EH (cell line): ENCODE measurements around the gene OPRD1.
A peak's percentile ranks its signal among the peaks of the same experiment; 100 is the strongest.
"Not testable (repeated sequence)": the region's sequence is repeated elsewhere in the genome, so short reads cannot be mapped to it uniquely, and the experiment has no call there.

Source experiments
- DNase-seq: peaks from one replicate; pipeline ENCODE4 v3.0.0-alpha.2; 2015; ENCODE audit warnings: low read depth

OPRD1 gene

DNA sequence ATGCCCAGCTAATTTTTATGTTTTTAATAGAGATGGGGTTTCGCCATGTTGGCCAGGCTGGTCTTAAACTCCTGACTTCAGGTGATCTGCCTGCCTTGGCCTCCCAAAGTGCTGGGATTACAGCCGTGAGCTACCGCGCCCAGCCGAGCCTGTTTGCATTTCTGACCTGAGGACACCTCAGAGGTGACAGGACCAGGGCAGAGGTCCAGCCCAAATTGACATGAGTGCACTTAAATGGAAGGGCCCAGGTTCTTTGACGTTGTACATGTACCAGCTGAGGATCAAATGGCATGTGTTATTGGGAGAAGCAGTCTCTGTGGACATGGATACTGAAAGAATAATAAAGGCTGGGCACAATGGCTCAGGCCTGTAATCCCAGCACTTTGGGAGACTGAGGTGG is 35.2 kb downstream of the OPRD1 start:
- not testable (repeated sequence) for DNase-seq

DNA sequence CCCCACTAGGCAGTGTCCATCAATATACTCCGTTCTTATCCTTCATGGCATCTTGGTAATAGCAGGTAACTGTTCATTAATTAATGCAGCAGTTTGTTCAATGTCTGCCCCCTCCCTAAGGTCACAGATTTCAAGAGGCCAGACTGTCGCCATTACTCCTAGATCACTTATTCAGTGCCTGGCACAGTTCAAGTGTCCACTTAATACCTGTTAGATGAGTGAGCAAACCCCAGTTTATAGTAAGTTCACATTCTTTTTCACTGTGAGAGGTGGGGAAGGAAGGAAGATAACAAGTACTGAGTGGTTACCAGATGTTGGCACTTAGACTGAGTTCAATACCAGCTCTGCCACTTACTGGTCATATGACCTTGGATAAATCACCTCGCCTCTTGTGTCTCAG is 36.4 kb downstream of the OPRD1 start:
- no peak for DNase-seq

DNA sequence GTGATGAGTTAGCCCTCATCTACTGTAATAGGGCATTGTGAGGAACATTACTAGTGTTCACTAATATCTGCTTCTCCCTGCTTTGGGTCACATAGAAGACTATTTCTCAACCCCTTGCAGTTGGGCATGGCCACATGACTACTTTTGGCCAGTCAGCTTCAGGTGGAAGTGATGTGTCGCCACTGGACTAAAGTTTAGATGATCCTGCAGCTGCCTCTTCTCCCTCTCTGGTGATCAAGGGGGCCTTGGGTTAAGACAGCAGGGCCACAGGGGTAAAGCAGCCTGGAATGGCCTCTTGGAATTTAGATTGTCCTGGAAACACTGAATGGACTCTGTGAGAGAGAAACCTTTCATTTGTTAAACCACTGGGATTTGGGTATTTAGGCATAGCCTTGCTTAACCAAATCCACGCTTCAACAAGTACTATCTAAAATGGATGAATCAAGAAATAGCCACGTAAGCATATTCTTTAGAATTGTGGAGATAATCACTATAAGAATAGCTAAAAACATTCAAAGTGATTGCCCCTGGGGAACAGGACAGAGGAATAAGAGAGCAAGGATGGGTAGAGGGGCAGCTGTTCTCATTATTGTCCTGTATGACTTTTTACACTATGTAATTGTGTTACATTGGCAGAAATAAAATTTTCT is 41.2 kb downstream of the OPRD1 start:
- DNase-seq, result no peak

DNA sequence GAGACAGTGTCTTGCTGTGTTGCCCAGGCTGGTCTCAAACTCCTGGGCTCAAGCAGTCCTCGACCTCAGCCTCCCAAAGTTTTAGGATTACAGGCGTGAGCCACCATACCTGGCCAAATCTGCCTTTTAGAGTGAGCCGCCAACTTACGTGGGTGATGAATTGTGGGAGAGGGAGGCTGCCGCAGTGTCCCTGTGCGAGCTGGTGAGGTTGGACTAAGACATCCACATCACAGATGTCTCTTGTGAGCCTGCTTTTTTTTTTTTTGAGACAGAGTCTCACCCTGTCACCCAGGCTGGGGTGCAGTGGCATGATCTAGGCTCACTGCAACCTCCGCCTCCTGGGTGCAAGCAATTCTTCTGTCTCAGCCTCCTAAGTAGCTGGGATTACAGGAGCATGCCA is 42.4 kb downstream of the OPRD1 start:
- not testable (repeated sequence) for DNase-seq

DNA sequence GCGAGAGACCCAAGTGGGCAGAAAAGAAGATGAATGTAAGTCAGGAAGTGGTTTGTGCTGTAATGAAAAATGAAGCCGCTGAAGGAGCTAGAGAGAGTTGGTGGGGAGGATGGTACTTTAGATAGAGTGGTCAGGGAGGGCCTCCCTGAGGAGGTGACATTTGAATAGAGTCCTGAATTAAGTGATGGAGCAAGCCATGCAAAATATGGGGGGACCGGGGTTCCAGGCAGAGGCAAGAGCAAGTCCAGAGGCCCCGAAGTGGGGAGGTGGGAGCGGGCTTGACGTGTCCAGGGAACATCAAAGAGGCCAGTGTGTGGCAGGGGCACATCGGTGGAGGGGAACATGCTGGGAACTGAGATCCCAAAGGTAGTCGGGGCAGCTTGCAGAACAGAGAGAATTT is 43.1 kb downstream of the OPRD1 start:
- DNase-seq, result no peak

DNA sequence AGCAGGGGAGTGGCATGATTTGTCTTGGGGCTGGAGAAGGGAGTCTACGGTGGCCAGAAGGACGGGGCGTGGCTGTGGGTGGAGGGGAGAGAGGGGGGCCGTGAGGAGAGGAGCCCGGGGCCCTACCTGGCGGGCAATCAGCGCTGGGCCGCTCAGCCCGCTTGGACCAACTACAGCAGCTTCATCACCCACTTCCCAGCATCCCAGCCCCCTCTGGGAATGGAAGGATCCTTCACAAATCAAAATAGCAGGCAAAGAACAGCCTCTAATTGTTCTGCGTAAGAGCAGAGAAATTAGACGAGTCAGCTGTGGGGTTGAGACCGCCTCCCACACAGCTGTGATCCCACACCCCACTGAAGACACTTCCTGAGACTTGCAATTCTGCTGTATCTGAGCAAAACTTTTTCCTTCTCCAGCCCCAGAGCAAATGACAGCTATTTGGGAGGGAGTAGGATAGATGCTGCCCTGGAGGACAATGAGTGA is 43.5 kb downstream of the OPRD1 start:
- no peak for DNase-seq

DNA sequence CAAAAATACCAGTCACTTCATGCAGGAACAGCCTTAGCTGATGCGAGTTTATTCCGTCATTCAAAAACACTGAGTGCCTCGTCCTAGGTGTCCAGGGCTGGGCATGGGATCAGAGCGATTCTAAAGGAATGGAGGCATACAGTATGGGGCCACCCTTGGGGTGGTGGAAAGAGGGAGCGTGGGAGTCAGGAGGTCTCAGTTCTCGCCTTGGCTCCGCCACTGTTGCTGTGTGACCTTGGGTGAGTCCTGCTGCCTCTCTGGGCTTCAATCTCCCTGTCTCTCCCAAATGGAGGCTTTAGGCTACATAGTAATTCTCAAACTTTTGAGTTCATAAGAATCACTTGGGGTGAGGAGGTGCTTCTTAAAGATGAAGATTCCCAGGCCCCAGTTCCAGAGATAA is 44.0 kb downstream of the OPRD1 start:
- DNase-seq, result no peak

DNA sequence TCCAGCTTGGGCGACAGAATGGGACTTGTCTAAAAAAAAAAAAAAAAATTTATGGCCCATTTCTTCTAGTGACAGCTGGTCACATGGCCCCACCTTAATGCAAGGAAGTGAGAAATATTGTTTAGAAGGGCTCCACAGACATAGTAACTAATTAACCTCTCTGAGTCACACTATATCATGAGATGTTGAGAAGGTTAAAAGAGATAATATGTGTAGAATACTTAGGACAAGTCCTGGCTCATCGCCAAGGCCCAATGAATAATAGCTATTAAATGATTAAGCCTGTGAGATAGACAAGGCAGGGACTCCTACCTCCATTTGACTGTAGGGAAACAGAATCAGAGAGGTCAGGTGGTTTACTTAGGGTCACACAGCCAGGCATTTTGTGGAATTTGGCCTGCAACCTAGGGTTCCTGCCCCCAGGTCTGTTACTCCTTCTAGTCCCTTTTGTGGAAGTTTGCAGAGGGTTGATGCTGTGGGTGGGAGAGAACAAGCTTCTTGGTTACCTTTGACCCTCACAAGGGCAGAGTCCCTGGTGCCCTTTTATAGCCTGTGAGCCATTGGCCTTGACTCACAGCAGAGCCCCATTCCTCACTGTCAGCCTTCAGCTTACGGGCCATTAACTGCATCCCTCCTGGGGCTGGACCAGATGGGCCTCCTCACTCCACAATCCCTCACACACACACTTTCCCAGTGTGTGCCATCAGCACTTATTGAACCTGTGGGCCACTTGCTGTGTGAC is 48.5 kb downstream of the OPRD1 start:
- DNase-seq, result peak; percentile 51

DNA sequence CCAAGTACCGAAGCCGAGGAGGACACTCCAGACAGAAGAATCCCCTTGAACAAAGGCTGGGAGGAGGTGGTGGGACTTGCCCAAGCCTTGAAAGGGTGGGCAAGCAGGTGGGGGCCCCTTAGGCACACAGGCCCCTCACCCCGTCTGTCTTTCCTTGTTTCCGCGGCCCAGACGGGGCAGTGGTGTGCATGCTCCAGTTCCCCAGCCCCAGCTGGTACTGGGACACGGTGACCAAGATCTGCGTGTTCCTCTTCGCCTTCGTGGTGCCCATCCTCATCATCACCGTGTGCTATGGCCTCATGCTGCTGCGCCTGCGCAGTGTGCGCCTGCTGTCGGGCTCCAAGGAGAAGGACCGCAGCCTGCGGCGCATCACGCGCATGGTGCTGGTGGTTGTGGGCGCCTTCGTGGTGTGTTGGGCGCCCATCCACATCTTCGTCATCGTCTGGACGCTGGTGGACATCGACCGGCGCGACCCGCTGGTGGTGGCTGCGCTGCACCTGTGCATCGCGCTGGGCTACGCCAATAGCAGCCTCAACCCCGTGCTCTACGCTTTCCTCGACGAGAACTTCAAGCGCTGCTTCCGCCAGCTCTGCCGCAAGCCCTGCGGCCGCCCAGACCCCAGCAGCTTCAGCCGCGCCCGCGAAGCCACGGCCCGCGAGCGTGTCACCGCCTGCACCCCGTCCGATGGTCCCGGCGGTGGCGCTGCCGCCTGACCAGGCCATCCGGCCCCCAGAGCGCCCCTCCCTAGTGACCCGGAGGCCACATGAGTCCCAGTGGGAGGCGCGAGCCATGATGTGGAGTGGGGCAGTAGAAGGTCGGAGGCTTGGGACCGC is 50.8 kb downstream of the OPRD1 start:
- DNase-seq, result no peak

DNA sequence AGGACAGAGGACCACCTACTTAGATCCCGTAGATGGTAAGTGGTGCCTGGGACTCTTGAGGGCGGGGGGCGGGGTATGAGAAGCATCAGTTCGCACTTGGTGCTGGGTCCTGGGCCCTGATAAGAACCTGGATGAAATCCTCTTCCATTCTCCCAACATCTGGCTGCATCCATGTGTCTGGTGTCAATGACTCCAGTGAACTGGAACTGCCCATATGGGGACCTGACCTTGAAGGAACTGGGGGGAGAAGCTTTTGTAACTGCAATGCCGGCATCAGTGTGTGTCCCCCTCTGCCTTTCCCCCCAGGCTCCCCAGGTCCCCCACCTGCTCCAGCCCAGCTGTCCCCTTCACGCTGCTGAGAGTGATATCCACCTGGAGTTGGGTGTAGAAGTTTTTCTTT is 52.7 kb downstream of the OPRD1 start:
- DNase-seq, result no peak

DNA sequence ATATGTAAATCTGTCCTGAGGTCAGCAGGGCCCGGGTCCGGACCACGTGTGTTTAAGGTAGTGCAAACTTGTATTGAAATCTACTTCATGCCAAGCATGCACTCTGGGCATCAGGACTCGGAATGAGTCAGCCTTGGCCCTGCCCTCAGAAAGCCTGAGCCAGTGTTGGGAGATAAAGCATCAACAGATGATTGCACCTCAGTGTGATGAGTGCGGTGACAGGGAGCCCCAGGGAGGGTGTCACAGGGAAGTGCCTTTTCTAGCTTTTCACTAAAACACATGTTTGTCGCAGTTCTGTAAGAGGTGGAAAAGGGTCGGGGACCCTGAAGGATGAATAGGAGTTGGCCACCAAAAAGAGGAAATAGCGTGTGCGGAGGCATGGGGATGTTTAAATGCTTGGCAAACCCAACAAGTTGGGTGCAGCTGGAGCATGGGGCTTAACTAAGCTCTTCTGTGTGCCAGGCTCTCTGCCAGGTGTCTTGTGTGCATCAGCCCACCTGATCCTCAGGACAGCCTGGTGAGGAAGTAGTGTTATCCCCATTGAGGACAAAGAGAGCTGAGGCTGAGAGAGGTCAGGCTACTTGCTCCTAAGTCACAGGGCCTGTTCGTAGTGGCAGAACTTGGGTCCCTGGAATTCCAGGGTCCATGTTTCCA is 54.2 kb downstream of the OPRD1 start:
- no peak for DNase-seq

DNA sequence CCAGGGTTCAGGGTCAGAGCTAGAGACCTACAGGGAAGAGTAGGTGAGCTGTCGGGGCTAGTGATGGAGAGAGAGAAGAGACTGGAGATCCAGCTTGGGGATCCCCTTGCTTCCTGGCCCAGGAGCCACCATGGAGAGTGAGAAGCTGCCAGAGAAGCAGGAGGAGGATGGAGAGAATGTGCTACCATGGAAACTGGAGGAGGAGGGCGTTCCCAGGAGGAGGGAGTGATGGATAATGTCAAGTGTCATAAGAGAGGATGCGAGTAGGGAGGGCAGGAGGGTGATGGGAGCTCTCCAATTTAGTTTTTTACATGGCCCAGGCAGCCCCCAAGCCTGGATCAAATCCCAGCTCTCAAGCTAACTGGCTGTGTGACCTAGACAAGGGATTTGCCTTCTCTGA is 55.9 kb downstream of the OPRD1 start:
- no peak for DNase-seq

DNA sequence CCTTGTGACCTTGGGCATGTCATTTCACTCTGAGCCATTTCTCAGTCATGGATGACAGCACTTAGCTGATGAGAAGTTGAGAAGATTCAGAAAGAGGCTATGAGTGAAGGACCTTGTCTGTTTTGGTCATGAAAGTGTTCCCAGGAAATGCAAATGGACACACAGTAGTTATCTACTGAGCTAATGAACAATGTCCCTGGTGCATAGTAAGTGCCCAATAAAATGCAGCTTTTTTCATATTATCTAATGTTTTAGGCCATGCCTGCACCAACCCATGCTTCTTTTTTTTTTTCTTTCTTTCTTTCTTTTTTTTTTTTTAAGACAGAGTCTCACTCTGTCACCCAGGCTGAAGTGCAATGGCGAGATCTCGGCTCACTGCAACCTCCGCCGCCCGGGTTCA is 58.0 kb downstream of the OPRD1 start:
- DNase-seq, result no peak

DNA sequence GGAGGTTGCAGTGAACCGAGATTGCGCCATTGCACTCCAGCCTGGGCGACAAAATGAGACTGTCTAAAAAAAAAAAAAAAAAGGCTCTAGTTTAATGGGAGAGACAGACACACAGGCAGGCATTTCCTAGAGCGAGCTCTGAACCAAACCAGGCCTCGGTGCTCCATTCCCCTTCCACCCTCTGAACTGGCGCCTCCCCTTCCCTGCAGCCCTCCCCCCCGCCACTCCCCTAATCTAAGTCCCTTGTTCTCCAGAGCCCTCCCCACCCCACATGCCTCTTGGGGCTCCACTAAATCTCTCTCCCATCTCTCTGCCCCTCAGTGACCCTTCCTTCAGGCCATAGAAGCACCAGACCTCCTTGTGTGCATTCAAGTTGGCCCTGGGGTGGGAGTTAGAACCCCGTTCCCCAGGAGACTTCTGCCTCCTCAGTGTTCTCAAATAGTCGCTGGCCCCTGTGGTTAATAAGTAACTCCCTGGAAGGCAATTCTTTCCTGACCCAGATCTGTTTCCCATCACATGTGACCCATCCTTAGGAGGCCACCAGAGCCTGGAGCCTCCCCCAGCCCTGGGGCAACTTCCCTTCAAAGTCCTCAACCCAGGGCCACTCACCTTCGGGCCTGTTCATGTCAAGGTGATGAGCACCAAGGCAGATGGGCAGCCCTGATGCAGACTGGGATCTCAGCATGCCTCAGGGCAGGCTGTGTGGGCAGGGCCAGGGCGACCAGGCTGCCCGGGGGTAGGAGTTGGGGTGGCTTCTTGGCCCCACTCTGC is 59.8 kb downstream of the OPRD1 start:
- DNase-seq, result no peak

DNA sequence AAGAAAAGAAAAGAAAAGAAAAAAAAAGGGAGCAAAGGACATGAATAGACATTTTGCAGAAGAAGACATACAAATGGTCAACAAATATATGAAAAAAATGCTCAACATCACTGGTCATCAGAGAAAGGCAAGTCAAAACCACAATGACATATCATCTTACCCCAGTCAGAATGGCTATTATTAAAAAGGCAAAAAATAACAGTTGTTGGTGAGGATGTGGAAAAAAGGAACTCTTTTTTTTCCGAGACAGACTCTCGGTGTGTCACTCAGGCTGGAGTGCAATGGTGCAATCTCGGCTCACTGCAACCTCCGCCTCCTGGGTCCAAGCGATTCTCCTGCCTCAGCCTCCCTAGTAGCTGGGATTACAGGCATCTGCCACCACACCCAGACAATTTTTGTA is 63.2 kb downstream of the OPRD1 start:
- DNase-seq, result peak; percentile 21

DNA sequence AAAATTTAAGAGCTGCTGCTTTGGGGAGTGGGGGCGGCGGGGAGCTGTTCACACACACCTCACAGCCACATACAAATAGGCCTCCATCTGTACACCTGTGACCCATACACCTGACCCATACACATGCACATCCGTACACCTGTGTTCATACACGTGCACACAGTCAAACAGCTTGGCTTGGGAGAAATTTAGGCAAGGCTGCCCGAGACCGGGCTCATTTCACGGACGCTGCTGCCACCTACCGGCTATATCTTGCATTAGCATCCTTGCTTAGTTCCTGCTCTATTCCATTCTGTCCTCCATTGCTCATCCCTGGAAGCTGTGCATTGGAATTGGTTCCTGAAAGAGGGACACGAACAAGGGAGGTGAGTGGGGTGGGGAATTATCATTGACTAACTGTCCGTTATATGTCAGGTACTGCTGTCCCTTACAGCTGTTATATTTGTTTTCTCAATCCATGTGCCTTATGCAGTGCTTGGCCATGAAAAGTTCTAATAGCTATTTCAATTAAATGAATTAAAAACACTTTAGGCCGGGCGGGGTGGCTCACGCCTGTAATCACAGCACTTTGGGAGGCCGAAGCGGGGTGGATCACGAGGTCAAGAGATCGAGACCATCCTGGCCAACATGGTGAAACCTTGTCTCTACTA is 65.3 kb downstream of the OPRD1 start:
- peak; percentile 74 for DNase-seq

DNA sequence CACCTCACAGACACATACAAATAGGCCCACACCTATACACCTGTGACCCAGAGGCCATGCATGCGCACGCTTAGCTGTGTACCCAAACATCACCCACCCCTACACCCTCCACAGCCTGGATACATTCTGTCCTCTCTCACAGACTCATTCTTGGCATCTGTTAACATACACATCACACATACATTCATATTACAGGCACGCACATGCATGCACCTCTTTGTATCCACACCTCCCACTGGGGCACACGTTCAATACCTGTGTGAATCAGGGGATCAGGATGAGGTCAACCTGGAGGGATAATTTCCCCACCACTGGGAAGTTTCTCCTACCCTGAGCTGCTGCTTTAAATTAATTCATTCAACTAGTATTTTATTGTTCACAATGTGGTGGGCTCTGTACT is 66.8 kb downstream of the OPRD1 start:
- no peak for DNase-seq

DNA sequence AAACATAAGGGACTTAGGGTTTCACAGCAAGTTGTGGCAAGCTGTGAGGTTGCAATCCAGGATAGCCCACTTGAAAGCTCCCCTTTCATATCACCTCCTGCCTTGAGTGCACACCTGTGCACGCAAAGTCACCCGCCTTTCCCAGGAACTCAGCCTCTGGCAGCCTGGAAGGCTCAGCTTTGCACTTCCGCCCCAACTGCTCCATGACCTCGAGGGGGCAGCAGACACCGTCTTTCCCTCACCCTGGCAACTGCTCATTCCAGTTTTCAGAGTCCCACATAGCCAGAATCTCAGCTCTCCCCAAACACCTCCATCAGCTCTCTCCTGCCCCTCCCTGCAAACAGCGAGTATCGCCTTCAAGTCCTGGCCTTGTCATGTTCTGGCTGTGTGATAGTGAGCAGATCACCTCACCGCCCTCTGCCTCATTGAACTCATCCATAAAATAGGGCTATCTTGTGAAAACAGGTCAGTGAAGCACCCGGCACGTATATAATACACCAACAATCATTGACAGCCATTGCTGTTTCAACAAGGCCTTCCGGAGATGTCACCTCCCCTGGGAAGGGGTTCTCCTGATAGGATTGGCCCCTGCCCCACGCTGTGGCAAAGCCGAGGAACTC is 70.1 kb downstream of the OPRD1 start:
- peak; percentile 88 for DNase-seq

DNA sequence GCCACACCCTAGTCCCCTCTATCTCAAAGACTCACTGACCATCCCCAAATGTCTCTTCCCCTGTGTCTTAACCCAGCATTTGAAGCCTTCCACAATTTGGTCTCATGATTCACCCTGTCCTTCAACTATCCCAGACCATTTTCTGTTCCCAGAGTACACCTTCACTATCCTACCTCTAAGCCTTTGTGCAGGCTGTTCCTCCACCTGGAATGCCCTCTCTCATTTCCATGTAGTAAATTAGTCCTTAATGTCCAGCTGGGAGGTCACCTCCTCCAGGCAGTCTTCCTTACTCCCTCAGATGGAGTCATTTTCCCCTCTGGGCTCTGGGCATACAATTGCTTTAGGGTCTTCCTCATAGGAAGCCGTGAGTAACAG is 71.3 kb downstream of the OPRD1 start:
- DNase-seq, result no peak

DNA sequence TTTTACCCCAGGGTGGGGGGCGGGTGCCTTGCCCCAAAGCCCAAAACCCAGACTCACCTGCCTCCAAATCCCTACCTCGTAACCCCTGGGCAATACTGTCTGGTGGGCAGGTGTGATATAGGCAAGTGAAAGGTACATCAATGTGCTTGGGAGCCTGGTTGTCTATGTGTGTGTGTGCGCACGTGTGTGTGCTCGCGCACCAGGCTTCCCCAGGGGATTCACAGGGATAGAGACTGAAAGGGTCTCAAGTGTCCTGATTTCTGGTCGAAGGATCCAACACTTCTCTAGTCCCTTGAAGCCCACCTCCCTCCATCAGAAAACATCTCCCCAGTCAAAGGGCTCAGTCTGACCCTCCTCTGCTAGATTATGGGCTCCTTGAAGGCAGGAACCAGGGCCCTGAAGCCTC is 73.5 kb downstream of the OPRD1 start:
- no peak for DNase-seq
